ENCODE data around the gene NTN5. TPM values are rescaled to one million over a fixed set of nuclear protein-coding genes. Genes with fewer than 3 reads are reported as not detected.
"Not testable (repeated sequence)": the region's sequence is repeated elsewhere in the genome, so short reads cannot be mapped to it uniquely, and the experiment has no call there.

NTN5 gene
- total RNA-seq, 1 experiment from 2014 or later, result not detected

DNA sequence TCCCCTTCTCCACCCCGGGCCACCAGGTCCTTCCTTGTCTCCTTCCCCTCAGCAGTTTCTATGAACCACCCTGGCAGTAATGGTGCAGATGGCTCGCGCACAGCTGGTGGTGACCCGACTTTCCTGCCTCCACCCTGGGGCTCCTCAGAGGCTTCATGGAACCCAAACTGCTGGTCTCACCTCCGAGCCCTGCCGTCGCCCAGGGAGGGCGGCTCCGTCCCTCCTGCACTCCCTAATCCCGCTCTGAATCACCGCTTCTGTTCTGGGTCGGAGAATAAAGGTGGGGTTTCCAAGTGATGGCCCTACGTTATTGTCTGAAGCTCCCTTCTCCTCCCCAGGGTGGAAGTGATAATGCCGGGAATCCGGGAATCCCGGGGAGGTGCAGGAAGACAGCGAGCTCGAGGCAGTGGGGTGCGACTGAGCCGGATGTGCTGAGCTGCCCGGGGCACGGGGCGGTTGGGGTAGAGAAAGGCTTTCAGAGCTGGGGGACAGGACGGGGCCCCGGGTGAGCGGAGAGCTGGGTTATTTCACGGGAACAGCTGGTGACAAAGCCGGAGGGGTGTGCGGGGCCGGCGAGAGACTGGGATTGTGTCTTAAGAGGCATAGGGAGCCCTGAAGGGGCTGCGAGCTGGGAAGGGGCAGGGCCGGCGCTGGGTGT is 23.7 kb upstream of the NTN5 start:
- no peak for DNase-seq (ENCODE audit: low read depth)

GRCh38 chr19:48695743-48696352 is 23.0 kb upstream of the NTN5 start, which contains the start of gene FUT2:
Gene FUT2 (plus strand): TSS chr19:48695971. CDS start chr19:48702957, 6,986 bp downstream.
- DNase-seq (ENCODE audit: low read depth), result no peak

DNA sequence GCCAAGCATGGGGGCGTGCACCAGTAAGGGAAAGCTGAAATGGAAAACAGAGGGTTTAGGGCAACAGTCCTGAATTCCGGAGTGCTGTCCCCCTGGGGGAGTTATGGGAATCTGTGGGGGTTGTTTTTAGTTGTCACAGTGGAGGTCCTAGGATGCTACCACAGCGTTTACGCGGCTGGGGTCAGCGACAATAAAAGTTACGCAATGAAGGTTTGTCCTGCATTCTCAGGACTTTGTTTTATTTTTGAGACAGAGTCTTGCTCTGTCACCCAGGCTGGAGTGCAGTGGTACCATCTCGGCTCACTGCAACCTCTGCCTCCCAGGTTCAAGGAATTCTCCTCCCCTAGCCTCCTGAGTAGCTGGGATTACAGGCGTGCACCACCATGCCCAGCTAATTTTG is 20.8 kb upstream of the NTN5 start:
- not testable (repeated sequence) for DNase-seq (ENCODE audit: low read depth)

GRCh38 chr19:48689449-48689848 is 16.6 kb upstream of the NTN5 start:
- no peak for DNase-seq (ENCODE audit: low read depth)

- no peak for DNase-seq (ENCODE audit: low read depth)
These were observed 15.0 kb upstream of the NTN5 start for GRCh38 chr19:48687776-48688175.

GRCh38 chr19:48686637-48687036 is 13.8 kb upstream of the NTN5 start:
- DNase-seq (ENCODE audit: low read depth), result not testable (repeated sequence)

DNA sequence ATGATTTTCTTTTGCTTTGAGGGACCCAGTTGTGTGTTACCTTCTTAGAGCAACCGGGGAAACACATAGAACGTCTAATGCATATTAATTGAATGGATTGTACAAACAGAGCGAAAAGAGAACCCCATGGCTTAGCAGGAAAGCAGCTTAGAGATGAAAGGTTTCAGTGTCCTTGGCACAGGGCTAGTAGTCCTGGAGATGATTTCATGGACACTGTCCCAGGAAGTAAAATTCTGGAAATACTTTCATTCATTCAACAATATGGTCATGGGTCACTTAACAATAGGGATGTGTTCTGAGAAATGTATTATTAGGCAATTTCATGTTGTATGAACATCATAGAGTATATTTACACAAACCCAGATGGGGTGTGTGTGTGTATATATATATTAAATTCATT is 13.3 kb upstream of the NTN5 start:
- DNase-seq (ENCODE audit: low read depth), result no peak

- DNase-seq (ENCODE audit: low read depth), result no peak
These were observed 12.8 kb upstream of the NTN5 start for GRCh38 chr19:48685583-48685982.

- no peak for DNase-seq (ENCODE audit: low read depth)
These were observed 10.5 kb upstream of the NTN5 start for GRCh38 chr19:48683349-48683748.

GRCh38 chr19:48681127-48681470 is 8.3 kb upstream of the NTN5 start:
- peak; percentile 95 for DNase-seq (ENCODE audit: low read depth)

GRCh38 chr19:48680436-48681126 is 7.8 kb upstream of the NTN5 start:
- DNase-seq (ENCODE audit: low read depth), result no peak

- DNase-seq (ENCODE audit: low read depth), result not testable (repeated sequence)
These were observed 7.2 kb upstream of the NTN5 start for GRCh38 chr19:48680006-48680405.

GRCh38 chr19:48678201-48678600 is 5.4 kb upstream of the NTN5 start:
- DNase-seq (ENCODE audit: low read depth), result no peak

- no peak for DNase-seq (ENCODE audit: low read depth)
These were observed 4.1 kb upstream of the NTN5 start for GRCh38 chr19:48676887-48677286.

GRCh38 chr19:48676487-48676886 is 3.7 kb upstream of the NTN5 start:
- no peak for DNase-seq (ENCODE audit: low read depth)

DNA sequence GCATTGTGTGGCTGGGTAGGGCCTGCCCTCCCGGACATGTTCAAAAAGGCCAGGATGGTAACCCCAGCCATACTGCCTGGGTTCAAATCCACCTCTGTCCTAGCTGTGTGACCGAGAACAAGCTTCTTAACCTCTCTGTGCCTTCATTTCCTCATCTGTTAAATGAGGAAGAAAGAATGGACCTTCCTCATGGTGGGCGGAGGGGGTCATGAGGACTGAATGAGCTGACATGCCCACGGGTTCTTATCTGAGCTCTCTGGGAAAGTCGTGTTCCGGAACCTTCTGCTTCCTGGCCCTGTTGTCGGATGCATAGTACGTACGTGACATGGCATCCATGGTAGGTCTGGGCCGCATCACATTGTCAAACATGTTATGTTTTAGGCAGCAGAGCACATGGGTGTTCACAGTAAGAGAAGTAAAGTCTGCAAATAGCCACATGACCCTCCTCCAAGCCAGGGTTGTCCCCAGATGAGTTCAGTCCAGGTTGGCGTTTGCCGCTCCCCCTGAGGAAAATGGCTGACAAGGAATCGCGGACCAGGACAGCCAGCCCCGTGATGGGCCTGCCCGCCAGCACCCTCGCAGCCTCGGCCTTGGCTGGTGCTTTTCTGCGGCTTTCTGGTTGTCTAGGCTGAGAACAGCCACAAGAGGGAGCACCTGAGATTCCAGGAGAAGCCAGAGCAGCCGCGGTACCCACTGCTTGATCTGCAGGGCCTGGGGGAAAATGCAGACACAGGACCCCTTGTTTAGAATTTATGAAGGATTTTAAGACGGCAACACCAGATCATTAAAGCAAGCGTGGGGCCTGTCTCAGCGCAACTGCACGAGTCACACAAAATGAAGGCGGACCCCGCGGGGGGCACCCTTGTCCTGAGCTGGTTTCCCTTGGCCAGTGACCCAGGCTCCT is 2.4 kb upstream of the NTN5 start:
- peak; percentile 78 for DNase-seq (ENCODE audit: low read depth)

DNA sequence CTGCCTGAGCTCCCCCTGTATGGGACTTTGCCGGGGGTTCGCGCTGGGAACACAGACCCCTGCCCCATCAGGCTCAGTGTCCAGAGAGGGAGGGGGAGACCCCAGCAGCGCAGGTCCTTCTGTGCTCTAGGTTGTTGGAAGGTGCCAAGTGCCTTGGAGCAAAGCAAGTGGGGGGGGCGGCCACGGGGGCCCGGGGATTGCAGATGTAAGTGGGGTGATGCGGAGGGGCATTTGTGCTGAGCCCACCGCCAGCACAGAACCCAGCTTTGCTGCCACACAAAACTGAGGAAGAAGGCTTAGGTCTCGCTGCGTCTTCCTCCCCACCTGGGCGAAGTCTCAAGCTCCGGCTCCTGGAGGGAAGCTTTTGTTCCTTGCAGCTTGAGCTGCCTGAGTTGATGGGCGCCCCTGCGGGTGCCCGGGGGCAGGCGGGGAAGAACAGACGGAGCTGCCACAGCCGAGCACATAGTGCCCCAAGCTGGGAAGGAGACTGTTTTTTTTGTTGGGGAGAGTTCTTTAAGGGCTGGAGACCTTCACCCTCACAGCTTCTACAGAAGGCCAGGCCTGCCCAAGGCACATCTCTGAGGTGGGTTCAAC is 1.5 kb upstream of the NTN5 start:
- no peak for DNase-seq (ENCODE audit: low read depth)

DNA sequence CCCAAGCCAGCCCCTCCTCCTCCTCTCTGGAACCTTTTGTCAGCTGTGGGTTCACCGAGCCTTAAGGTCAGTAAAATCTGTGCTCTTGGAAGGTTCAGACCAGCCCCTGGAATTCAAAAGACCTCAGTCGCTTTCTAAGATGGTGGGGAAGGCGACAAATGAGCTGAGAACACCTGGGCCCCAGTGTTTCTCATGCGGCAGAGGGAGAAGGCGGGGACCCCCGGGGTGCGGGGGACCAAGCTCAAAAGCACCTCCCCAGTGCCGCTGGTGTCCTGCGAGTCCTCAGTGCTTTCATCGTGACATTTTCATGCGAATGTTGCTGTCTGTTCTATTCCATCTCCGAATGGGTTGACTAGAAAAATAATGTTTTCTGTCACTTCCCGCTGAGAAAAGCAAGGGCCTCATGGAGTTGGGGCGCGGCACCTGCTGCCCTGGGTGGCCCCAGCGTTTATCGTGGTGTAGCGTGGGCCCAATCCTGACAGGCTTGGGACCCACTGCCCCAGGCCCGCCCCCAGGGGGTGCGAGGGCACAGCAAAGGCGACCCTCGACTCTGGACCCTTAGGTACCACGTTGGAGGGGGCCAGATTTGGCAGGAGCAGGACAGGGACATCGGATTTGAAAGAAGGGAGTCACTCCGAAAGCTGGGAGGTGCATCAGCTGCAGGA is 751 bp upstream of the NTN5 start:
- no peak for DNase-seq (ENCODE audit: low read depth)

GRCh38 chr19:48671446-48671995 is 1.3 kb downstream of the NTN5 start:
- DNase-seq (ENCODE audit: low read depth), result no peak

GRCh38 chr19:48670699-48671445 is 1.9 kb downstream of the NTN5 start:
- DNase-seq (ENCODE audit: low read depth), result no peak

Measured in RPMI7951 (cell line).